HG03103 (cell line): ENCODE measurements around the gene TLE5.
"Not testable (repeated sequence)": the region's sequence is repeated elsewhere in the genome, so short reads cannot be mapped to it uniquely, and the experiment has no call there.

Source experiments
- ATAC-seq: cut with Tn5 transposase; IDR thresholded peaks from one replicate; pipeline ENCODE4 v1.9.1; 2021; ENCODE audit warnings: low read depth; ENCODE audit not compliant: unreplicated experiment

Gene TLE5

DNA sequence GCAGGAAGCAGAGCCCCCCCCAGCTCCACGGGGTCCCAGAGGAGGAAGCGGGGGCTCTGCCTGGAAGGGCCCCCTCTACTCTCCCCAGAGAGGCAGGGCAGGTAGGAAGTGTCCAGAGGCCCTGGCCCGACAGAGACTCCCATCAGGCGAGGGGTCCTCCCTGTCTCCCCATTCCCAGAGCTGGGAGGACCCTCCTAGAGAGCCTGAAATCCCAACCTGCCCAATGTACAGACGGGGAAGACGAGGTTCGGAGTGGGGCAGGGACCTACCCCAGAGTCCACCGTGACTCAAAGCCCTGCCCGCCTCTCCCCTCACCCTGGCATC is 34.4 kb downstream of the TLE5 start:
- no peak for ATAC-seq

DNA sequence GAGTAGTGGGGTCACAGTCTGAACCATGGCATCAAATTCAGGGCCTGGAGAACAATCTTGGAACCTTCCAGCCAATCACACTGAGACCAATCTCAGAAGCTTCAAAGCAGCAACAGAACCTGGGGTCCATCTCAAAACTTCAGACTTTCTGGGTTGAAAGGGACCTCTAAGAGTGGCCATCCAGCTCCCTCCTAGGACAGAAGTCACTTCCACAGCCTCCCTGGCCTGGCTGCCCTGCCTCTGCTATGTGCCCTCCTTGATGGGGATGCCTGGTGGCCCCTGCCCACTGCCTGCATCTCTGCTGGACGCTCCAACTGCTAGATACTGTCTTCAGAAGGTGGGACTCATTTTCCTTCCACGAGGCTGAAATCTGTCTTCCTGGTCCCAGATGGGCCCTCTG is 35.0 kb downstream of the TLE5 start:
- no peak for ATAC-seq

DNA sequence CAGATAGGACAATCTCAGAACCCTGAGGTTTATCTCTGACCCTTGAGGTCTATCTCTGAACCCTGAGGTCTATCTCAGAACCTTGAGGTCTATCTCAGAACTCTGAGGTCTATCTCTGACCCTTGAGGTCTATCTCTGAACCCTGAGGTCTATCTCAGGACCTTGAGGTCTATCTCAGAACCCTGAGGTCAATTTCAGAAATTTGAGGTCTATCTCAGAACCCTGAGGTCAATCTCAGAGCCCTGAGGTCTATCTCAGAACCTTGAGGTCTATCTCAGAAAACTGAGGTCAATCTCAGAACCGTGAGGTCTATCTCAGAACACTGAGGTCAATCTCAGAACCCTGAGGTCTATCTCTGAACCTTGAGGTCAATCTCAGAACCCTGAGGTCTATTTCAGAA is 35.5 kb downstream of the TLE5 start:
- no peak for ATAC-seq

DNA sequence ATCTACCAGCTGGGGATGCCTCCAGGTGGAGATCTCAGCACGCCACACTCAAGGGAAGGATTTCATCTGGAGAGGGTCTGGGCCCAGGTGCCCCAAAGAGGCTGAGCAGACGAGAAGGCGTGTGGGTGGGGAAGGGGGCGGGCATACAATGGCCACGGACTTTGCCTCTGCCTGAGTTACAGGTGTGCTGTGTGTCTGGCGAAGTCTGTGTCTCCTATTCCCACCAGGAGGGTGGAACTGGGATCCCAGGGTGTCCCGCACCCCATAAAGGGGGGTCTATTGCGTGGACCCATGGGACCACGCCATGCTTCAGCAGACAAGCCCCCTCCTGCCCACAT is 36.8 kb downstream of the TLE5 start:
- ATAC-seq, result no peak

DNA sequence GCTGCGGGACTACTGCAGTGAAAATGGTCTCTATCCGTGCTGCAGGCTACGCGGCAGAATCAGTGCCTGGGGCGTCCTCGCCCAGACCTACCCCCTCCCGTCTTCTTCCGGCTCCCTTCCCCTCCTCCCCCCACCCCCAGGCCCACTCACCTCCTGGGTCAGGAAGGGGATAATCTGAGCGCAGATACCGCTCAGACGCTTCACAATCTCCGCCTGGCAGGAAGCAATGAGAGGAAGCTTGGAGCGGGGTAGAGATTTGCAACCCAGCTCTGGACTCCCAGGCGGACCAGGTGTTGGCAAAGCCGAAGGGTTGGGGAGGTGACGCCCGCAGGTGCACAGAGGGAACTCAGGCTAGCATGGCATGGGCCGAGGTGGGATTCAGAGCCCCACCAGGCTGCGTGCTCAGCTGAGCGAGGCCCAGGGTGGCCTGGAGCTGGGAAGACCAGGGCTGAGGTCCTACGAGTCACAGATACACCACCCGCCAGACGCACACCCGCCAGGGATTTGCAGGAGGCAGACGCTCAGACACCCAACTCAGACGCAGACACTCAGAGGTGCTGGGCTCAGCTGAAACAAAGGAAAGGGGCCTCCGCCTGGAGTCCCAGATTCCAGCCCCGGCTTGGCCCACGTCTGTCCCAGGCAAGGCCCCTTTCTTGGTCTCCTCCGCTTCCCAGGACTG is 37.3 kb downstream of the TLE5 start:
- no peak for ATAC-seq

DNA sequence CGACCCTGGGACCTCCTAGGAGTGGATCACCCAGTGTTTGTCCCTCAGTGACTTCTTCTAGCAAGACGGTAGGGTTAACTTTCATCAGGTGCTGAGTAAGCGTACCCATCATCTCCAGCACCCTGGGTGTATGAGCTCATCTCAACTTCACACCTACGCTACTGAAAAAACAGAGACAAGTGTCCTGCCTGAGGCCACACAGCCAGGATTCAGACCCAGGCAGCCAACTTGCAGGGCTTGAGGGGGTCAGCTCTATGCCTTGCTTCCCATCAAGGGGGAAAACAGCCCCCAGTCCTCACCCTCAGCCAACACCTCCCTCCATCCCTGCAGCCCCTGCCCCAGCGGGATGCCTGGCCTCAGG is 37.8 kb downstream of the TLE5 start:
- no peak for ATAC-seq

DNA sequence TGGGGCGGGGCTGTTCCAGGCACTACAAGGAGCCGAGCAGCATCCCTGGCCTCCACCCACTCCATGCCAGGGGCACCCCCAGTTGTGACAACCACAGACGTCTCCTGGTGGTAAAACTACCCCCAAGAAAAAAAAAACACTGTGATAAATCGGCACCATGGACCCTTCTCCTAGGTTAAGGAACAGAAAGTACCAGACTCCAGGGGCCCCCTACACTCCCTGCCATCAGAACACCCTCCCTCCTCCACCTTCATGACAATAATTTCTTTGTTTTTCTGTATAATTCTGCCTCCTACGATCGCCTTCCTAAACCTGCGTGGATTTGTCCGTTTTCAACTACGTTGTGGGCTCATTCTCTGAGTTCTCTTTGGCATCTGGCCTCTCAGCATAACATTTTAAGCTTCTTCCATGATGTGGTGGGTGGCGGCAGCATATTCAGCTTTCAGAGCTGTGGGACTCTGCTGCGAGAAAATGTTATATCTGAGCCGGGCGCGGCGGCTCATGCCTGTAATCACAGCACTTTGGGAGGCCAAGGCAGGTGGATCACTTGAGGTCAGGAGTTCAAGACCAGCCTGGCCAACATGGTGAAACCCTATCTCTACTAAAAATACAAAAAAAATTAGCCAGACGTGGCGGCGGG is 41.9 kb downstream of the TLE5 start:
- no peak for ATAC-seq

DNA sequence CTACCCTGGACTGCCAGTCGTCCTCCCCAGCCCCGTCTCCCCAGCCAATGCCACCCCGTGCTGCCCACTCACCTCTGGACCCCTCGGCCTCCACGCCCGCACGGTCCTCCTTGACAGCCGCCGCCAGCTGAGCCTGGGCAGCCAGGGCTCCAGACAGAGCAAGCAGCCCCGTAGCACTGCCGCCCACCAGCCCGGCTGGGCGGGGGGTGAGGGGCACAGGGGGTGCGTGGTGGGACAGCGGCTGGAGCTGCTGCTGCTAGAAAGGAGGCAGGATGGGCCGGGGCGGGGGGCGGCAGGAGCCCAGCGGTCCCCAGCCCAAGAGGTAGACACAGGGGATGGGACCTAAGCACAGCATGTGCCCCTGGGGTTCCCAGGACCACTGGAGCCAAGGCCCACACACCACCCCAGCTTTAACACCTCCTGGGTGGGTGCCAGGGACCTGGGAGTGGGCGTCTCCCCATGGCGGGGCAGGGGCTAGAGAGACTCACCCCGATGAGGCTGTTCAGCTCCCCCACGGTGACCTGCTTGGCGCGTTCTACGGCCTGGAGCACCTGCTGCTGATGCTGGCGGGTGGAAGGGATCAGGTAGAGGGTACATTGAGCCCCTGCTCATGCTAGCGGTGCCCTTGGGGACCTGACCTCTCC is 43.0 kb downstream of the TLE5 start:
- no peak for ATAC-seq

DNA sequence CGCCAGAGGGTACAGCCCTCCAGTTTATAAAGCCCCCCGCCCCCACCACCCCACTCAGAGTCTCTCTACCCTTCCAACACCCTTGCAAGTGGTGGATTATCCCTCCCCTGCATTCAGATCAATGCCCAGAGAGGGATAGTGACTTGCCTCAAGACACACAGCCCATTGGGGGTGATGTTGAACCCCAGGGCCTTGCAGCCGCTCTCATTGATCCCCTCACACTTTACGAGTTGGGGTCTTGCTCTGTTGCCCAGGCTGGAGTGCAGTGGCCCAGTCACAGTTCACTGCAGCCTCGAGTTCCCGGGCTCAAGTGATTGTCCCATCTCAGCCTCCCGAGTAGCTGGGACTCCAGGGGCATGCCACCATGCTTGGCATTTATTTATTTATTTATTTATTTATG is 44.4 kb downstream of the TLE5 start:
- no peak for ATAC-seq

DNA sequence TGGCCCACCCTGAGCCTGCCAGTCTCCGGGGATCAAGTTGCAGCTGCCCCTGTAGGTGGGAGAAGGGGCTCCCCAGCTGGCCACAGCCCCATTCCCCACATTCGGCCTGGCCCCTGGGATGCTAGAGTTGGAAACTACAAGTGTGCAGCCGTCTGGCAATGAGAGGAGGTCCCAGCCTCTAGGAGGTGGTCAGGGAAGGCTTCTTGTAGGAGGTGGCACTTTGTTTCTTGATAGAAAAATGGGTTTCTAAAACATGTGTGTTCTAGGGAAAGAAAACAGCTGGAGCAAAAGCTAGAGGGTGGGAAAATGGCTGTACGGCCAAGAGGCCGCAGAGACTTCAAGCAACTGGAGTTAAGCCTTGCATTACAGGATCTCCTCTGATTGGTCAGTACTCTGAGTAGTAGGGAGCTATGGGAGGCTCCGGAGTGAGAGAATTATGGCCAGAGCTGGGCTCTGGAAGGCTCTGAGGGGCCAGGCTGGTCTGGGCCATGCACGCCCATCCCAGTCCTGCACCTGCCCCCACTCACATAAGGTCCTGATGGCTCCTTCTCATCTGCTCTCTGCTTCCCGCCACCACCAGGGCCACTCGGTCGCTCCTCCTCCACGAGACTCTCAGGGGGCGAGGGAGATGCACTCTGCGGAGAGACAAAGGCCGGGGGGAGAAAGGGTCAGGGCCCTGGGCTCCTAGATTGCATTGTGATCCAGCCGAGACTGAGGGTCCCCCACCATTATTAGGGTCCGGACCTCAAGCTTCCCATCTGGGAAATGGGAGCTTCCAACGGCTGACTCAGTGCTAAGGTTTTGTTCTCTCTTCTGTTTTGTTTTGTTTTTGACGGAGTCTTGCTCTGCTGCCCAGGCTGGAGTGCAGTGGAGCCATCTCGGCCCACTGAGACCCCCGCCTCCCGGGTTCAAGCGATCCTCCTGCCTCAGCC is 46.9 kb downstream of the TLE5 start:
- ATAC-seq, result no peak

DNA sequence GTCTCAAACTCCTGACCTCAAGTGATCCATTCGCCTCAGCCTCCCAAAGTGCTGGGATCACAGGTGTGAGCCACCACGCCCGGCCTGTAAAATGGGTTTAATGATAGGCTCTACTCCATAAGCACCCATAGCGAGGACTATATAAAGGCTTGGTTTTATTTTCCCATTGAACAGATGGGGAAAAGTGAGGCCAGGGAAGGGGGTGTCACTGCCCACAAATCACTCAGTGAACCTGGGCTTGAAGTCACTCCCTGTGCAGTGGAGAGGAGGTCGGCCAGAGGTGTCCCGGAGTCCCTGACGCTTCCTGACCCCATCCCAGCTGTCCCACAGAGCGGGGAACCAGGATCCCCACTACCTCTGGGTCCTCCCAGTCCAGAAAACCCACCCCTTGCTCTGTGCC is 48.2 kb downstream of the TLE5 start:
- no peak for ATAC-seq

DNA sequence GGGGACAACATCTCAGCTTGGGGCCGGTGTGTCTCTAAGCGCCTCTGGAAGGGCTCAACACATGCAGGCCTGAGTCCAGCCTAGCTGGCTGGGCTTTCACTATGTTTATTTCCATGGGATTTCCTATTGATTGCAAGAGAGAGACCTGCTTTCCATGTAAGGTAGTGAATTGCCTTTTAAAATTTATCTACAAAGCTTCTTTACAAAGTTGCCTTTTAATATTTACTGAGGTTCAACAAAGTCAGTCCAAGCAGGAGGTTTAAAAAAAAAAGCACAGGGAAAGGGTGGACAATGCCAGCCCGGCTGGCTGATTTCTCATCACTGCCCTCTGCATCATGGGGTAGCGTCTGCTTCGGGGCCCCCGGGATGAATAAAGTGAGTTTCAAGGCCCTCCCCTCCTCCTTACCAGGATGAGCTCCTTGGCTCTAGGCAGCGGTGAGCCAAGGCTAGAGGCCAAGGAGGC is 49.0 kb downstream of the TLE5 start:
- ATAC-seq, result no peak

DNA sequence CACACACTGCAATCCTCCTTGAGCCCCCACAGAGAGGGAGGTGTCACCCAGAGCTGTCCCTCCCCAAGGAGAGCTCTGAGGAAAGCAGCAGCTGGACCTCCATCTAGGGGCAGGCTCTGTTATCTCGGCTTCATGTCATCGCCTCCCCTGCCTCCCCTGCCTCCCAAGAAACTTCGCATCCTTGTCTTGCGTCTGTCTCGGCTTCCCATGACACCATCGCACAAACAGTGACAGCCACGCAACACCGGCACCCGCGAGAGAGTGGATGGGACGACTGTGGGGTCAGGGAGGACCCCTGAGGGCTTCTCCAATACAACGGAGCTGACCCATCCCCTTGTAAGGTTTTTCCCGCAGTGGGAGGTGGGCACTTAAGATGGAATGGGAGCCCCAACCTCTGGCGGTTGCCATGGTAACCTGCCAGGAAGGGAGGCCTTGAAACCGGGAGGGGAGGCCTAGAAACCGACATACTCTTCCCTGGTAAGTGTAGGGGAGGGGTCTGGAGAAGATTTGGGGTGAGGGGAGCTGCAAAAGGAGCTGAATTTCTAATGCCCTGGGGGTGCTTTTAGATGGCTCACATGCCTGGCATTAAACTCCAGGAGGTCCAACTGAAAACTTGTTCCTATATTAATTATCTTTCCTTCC is 49.6 kb downstream of the TLE5 start:
- no peak for ATAC-seq

DNA sequence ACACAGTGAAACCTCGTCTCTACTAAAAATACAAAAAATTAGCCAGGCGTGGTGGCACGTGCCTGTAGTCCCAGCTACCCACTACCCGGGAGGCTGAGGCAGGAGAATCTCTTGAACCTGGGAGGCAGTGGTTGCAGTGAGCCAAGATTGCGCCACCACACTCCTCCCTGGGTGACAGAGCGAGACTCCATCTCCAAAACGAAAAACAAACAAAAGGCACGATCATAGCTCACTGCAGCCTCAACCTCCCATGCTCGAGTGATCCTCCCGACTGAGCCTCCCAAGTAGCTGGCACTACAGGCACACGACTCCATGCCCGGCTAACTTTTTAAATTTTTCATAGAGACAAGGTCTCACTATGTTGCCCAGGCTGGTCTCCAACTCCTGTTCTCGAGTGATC is 50.2 kb downstream of the TLE5 start:
- ATAC-seq, result not testable (repeated sequence)

DNA sequence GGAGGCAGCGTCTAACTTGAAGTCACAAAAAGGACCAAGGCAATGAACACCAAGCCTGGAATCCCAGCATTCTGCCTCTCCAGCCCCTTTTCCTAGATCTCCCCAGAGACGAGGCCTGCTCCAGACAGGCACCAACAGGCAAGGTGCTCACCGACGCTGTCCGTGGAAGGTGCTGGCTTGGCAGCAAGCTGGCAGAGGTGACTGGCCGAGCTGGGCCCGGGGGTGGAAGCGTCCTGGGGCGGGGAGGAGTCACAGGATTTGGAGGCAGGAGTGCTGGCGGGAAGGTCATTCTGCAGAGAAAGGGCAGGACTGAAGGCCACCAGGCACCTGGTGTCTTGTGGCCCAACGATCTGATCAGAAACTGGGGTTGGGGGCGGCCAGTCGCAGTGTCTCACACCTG is 51.4 kb downstream of the TLE5 start:
- ATAC-seq, result no peak

DNA sequence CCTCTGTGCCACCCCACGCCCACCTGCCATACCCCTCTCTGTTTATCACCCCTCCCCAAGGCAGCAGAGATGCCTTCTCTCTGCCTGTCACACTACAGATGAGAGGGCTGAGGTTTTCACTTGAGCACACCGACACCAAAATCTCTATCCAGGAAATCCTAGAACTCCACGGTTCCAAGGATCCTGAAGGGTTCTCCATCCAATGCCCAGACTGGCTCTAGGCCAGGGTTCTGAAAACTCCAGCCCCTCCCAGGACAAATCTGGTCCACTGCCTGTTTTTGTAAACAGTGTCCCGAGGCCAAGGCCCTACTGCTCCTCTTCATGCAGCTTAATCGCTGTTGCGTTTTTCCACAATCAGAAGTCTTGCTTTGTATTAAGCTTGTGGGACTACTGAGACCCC is 53.3 kb downstream of the TLE5 start:
- no peak for ATAC-seq

DNA sequence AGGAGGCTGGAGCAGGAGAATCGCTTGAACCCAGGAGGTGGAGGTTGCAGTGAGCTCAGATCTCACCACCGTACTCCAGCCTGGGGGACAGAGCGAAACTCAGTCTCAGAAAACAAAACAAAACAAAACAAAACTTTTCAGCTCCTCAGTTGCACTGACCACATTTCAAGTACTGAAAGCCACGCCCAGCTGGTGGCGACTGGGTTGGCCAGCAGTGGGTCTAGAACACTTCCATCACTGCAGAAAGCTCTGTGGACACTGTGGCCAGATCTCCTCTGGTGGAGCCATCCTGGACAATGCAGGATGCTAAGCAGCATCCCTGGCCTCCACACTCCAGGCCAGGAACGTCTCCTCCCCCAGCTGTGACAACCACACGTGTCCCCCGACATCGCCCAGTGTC is 54.3 kb downstream of the TLE5 start:
- ATAC-seq, result no peak

DNA sequence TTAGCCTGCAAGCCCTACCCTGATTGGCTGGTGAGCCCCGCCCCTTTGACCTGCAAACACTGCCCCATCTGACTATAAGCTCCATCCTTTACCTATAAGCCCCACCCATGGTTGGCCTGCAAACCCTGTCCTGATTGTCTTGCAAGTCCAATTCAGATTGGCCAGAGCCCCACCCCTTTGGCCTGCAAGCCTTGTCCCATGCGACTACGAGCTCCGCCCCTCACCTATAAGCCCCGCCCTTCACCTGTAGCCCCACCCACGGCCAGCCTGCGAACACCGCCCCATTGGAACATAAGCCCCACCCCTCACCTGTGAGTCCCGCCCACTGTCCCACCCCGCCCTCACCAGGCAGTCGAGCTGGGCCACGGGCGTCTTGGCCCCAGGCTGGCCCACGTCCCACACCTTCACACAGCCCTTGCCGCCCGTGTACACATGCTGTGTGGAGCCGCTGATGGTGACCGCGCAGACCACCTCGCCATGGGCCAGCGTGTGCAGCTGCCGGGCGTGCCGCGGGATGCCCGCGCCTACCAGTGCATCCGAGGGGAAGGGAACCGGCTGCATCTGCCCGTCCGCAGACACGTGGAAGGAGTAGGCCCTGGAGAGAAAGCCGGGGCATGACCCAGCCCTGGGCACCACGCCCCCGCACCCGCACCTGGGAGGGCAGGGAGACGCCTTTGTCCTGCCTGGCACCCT is 56.1 kb downstream of the TLE5 start:
- ATAC-seq, result no peak

DNA sequence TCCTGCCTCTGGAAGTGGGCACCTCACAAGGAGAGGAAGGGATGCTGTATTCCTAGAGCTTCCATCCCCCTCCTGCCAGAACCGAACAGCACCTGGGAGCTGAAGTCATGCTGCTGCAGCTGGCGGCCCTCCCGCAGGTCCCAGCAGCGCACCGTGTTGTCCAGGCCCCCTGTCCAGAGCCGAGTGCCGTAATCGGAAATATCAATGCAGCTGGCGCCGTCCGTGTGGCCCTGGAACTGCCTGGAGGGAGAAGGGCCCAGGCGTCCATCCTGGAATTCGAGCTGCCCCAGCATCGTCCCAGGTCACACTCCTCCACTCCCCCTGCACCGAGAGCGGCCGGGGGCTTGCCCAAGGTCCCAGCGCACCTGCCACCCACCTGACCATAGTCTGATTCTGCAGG is 57.0 kb downstream of the TLE5 start:
- ATAC-seq, result no peak

DNA sequence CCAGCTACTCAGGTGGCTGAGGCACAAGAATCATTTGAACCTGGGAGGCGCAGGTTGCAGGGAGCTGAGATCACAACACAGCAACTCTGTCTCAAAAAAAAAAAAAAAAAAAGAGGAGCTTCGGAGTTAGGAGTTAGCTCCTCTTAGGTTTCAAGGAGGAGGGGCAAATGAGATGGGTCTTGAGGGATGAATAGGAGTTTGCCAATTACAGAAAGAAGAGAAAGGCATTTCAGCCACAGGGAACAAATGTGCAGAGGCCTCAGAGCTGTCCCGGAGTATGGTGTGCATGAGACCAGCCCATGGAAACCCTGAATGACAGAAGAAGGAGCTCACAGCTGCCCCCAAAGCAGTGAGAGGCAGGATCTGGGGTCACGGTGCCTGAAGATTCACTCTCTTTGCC is 57.8 kb downstream of the TLE5 start:
- no peak for ATAC-seq
